ENCODE data around the gene ATP6V0B.

- TF ChIP-seq POLR2A (IDR thresholded peaks at IDR 0.05; ENCODE audit: low read depth, low read length) (no peak), POLR2AphosphoS5 (IDR thresholded peaks at IDR 0.05; ENCODE audit: low read depth, low read length) (no peak)
These were observed 17.7 kb downstream of the ATP6V0B start for GRCh38 chr1:43992232-43992995.
